ENCODE results near the gene SMIM30.

GRCh38 chr7:113122744-113123143 is 4.4 kb upstream of the SMIM30 start:
- TF ChIP-seq EZH2 (IDR thresholded peaks at IDR 0.05; ENCODE audit: borderline replicate concordance, insufficient read depth, low read length, poor library complexity, severe bottlenecking) (no peak), RAD21 (conservative IDR thresholded peaks at IDR 0.05) (no peak), SMC3 (conservative IDR thresholded peaks at IDR 0.05; ENCODE audit: poor library complexity) (no peak)
- TF ChIP-seq, protein P1, sequence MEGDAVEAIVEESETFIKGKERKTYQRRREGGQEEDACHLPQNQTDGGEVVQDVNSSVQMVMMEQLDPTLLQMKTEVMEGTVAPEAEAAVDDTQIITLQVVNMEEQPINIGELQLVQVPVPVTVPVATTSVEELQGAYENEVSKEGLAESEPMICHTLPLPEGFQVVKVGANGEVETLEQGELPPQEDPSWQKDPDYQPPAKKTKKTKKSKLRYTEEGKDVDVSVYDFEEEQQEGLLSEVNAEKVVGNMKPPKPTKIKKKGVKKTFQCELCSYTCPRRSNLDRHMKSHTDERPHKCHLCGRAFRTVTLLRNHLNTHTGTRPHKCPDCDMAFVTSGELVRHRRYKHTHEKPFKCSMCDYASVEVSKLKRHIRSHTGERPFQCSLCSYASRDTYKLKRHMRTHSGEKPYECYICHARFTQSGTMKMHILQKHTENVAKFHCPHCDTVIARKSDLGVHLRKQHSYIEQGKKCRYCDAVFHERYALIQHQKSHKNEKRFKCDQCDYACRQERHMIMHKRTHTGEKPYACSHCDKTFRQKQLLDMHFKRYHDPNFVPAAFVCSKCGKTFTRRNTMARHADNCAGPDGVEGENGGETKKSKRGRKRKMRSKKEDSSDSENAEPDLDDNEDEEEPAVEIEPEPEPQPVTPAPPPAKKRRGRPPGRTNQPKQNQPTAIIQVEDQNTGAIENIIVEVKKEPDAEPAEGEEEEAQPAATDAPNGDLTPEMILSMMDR (IDR thresholded peaks at IDR 0.05; ENCODE audit: poor library complexity, severe bottlenecking), result no peak

All from neural cell (in vitro differentiated cells).